H1 (cell line): ENCODE results near the gene DYNC1H1. TPM values are rescaled to one million over a fixed set of nuclear protein-coding genes. Genes with fewer than 3 reads are reported as not detected.

Source experiments
- CTCF ChIA-PET: fragments of 300-600 bp; sonication (Branson Sonifier 250); formaldehyde crosslinking; loops from one replicate; lab custom pipeline; 2021; ENCODE audit not compliant: partially characterized antibody; lab: Charles Lee
- POLR2A ChIA-PET: fragments of 300-600 bp; sonication (Branson Sonifier 250); formaldehyde crosslinking; loops from one replicate; lab custom pipeline; 2021; ENCODE audit warnings: inconsistent platforms; ENCODE audit not compliant: partially characterized antibody; lab: Charles Lee
- DNase-seq, 2 experiments: peaks; one replicate each; pipeline versions ENCODE4 v3.0.0 to v3.0.0-alpha.2; 2010 to 2022; ENCODE audit warnings: low spot score in 2 of 2, low read depth in 1 of 2, mixed read lengths in 1 of 2
- FAIRE-seq: peaks from 2 replicates; lab custom pipeline; 2011; peaks lifted over from hg19 to GRCh38; lab: Jason Lieb, UNC
- H2AFZ ChIP-seq: 2 replicates; pipeline ENCODE4 v1.8.1; 2012; ENCODE audit warnings: low read length, inconsistent platforms
- H2AK5ac ChIP-seq: 2 replicates; pipeline ENCODE4 v1.6.1; 2013; ENCODE audit warnings: low read depth, low read length
- H2BK120ac ChIP-seq: replicated peaks from 2 replicates; pipeline ENCODE3; 2013; ENCODE audit warnings: low read depth, low read length, inconsistent platforms
- H2BK12ac ChIP-seq: 2 replicates; pipeline ENCODE4 v1.6.1; 2013; ENCODE audit warnings: low read depth, low read length
- H2BK15ac ChIP-seq: 2 replicates; pipeline ENCODE4 v1.6.1; 2013; ENCODE audit warnings: low read length
- H2BK20ac ChIP-seq: 2 replicates; pipeline ENCODE4 v1.6.1; 2013; ENCODE audit warnings: low read length
- H2BK5ac ChIP-seq: 2 replicates; pipeline ENCODE4 v1.6.1; 2013; ENCODE audit warnings: low read depth, low read length
- H3K14ac ChIP-seq: 2 replicates; pipeline ENCODE4 v1.6.1; 2013; ENCODE audit warnings: inconsistent platforms; ENCODE audit not compliant: insufficient read length
- H3K18ac ChIP-seq: 2 replicates; pipeline ENCODE4 v1.6.1; 2013; ENCODE audit warnings: low read length; ENCODE audit errors: extremely low read depth
- H3K23ac ChIP-seq: 2 replicates; pipeline ENCODE4 v1.6.1; 2013; ENCODE audit warnings: inconsistent platforms; ENCODE audit not compliant: insufficient read length
- H3K23me2 ChIP-seq: 2 replicates; pipeline ENCODE4 v1.6.1; 2013; ENCODE audit warnings: low read depth, low read length
- H3K27ac ChIP-seq: 2 replicates; pipeline ENCODE4 v1.6.1; 2011; ENCODE audit warnings: low read depth, low read length, inconsistent platforms
- H3K27me3 ChIP-seq, 4 experiments: replicated peaks in 1 of 4; 1 replicate in 1 of 4; 2 replicates in 3 of 4; pipeline versions ENCODE4 v1.6.1 to v1.8.1; 2011 to 2013; ENCODE audit warnings: low read length in 3 of 4, mild to moderate bottlenecking in 3 of 4, inconsistent platforms in 2 of 4, mixed read lengths in 2 of 4, moderate library complexity in 1 of 4; ENCODE audit not compliant: control insufficient read depth in 3 of 4, insufficient read depth in 3 of 4; ENCODE audit errors: extremely low read depth in 1 of 4
- H3K36me3 ChIP-seq, 4 experiments: 2 replicates each; pipeline versions ENCODE4 v1.6.1 to v1.8.1; 2011 to 2013; ENCODE audit warnings: mild to moderate bottlenecking in 4 of 4, low read length in 3 of 4, moderate library complexity in 2 of 4, control low read depth in 1 of 4, inconsistent platforms in 1 of 4; ENCODE audit not compliant: insufficient read depth in 4 of 4, control insufficient read depth in 2 of 4
- H3K4ac ChIP-seq: replicated peaks from 2 replicates; pipeline ENCODE3; 2013; ENCODE audit warnings: low read length, low read depth, mixed read lengths, inconsistent platforms; ENCODE audit not compliant: insufficient read length
- H3K4me1 ChIP-seq, 4 experiments: replicated peaks in 1 of 4; 1 replicate in 1 of 4; 2 replicates in 3 of 4; pipeline versions ENCODE4 v1.6.1 to v1.8.1; 2011 to 2013; ENCODE audit warnings: low read length in 3 of 4, inconsistent platforms in 2 of 4, mixed read lengths in 1 of 4; ENCODE audit not compliant: insufficient read depth in 4 of 4, control insufficient read depth in 3 of 4
- H3K4me2 ChIP-seq, 2 experiments: 2 replicates each; pipeline versions ENCODE4 v1.6.1 to v1.8.1; 2011 to 2013; ENCODE audit warnings: low read depth in 2 of 2, low read length in 2 of 2, control low read depth in 1 of 2, inconsistent platforms in 1 of 2, mild to moderate bottlenecking in 1 of 2; ENCODE audit not compliant: insufficient read depth in 1 of 2
- H3K4me3 ChIP-seq, 4 experiments: fragments of 200-600, 300-600 bp in 1 of 4; sonication (generic), shearing (Covaris generic), sonication (Bioruptor Twin) in 1 of 4; 2 replicates each; pipeline versions ENCODE4 v1.5.1 to v1.8.1; 2011 to 2016; ENCODE audit warnings: low read length in 4 of 4, low read depth in 3 of 4, control low read depth in 2 of 4, inconsistent platforms in 2 of 4, mild to moderate bottlenecking in 2 of 4, mixed read lengths in 1 of 4, moderate library complexity in 1 of 4; ENCODE audit not compliant: insufficient read depth in 2 of 4; ENCODE audit errors: extremely low read depth in 1 of 4
- H3K56ac ChIP-seq: replicated peaks from 2 replicates; pipeline ENCODE3; 2013; ENCODE audit warnings: low read depth, mild to moderate bottlenecking, mixed read lengths, low read length, inconsistent platforms; ENCODE audit not compliant: insufficient read length
- H3K79me1 ChIP-seq: 2 replicates; pipeline ENCODE4 v1.6.1; 2013; ENCODE audit warnings: low read depth, low read length, control low read depth
- H3K79me2 ChIP-seq, 2 experiments: 2 replicates each; pipeline versions ENCODE4 v1.6.1 to v1.8.1; 2012 to 2013; ENCODE audit warnings: low read length in 2 of 2, mild to moderate bottlenecking in 2 of 2, inconsistent platforms in 1 of 2; ENCODE audit not compliant: insufficient read depth in 2 of 2, control insufficient read depth in 1 of 2
- H3K9ac ChIP-seq, 4 experiments: replicated peaks in 1 of 4; 1 replicate in 1 of 4; 2 replicates in 3 of 4; pipeline versions ENCODE4 v1.6.1 to v1.8.1; 2011 to 2013; ENCODE audit warnings: low read depth in 3 of 4, low read length in 3 of 4, control low read depth in 2 of 4, mild to moderate bottlenecking in 2 of 4, moderate library complexity in 2 of 4, inconsistent platforms in 1 of 4; ENCODE audit errors: extremely low read depth in 1 of 4
- H3K9me3 ChIP-seq, 2 experiments: 2 replicates each; pipeline versions ENCODE4 v1.6.1 to v1.8.1; 2012 to 2013; ENCODE audit warnings: mild to moderate bottlenecking in 2 of 2, moderate library complexity in 2 of 2, control low read depth in 1 of 2, inconsistent platforms in 1 of 2, low read depth in 1 of 2, low read length in 1 of 2, mixed read lengths in 1 of 2; ENCODE audit not compliant: insufficient read depth in 2 of 2
- H4K20me1 ChIP-seq, 2 experiments: replicated peaks in 1 of 2; 2 replicates each; pipeline versions ENCODE3 to v1.8.1; 2011 to 2013; ENCODE audit warnings: inconsistent platforms in 2 of 2, low read length in 2 of 2, mild to moderate bottlenecking in 1 of 2; ENCODE audit not compliant: insufficient read depth in 2 of 2, control insufficient read depth in 1 of 2
- H4K5ac ChIP-seq: 2 replicates; pipeline ENCODE4 v1.6.1; 2013; ENCODE audit warnings: low read length, low read depth, mixed read lengths, inconsistent platforms; ENCODE audit not compliant: insufficient read length
- H4K8ac ChIP-seq: 2 replicates; pipeline ENCODE4 v1.8.0; 2013; ENCODE audit warnings: mild to moderate bottlenecking, moderate library complexity, low read length, inconsistent platforms; ENCODE audit not compliant: insufficient read depth; ENCODE audit errors: extremely low read depth
- H4K91ac ChIP-seq: replicated peaks from 2 replicates; pipeline ENCODE3; 2013; ENCODE audit warnings: low read length, mixed read lengths, inconsistent platforms; ENCODE audit not compliant: insufficient read length
- CHD2 ChIP-seq: IDR thresholded peaks from 2 replicates; pipeline ENCODE4 v1.6.1; 2012; ENCODE audit warnings: low read length, improper control_type of control experiment
- KDM1A ChIP-seq: fragments of 200-600, 300-600 bp; sonication (generic); IDR thresholded peaks from 2 replicates; pipeline ENCODE4 v1.7.1; 2016; ENCODE audit warnings: mild to moderate bottlenecking, low read length, borderline replicate concordance
- KDM5A ChIP-seq: fragments of 200-600 bp; IDR thresholded peaks from 2 replicates; pipeline ENCODE4 v1.7.1; 2012; ENCODE audit warnings: mild to moderate bottlenecking, low read length, inconsistent platforms, mixed read lengths
- MAFK ChIP-seq: IDR thresholded peaks from 2 replicates; pipeline ENCODE4 v1.6.1; 2012; ENCODE audit warnings: low read depth, mild to moderate bottlenecking, improper control_type of control experiment, low read length
- PHF8 ChIP-seq: fragments of 200-600 bp; sonication (generic); conservative IDR thresholded peaks from 2 replicates; pipeline ENCODE4 v1.7.1; 2012; ENCODE audit warnings: low read depth, mild to moderate bottlenecking, inconsistent platforms, low read length, moderate library complexity
- RFX5 ChIP-seq: IDR thresholded peaks from 2 replicates; pipeline ENCODE4 v1.6.1; 2011; ENCODE audit warnings: low read depth, low read length, improper control_type of control experiment, borderline replicate concordance
- SIX5 ChIP-seq: IDR thresholded peaks from 2 replicates; pipeline ENCODE4 v1.6.1; 2011; ENCODE audit warnings: mild to moderate bottlenecking, low read depth, low read length
- TAF7 ChIP-seq: optimal IDR thresholded peaks from 2 replicates; pipeline ENCODE3; 2011; ENCODE audit warnings: low read depth, mild to moderate bottlenecking, inconsistent platforms, low read length, moderate library complexity, borderline replicate concordance
- WGBS, 2 experiments: shearing (Covaris generic) in 1 of 2; methylation state at CpG; one replicate each; pipeline versions ENCODE4 v1.1.6 to v1.1.7; 2013 to 2015; ENCODE audit warnings: low lambda C conversion rate in 2 of 2, mixed read lengths in 2 of 2, inconsistent platforms in 1 of 2, low coverage in 1 of 2, missing lambda C conversion rate in 1 of 2; ENCODE audit not compliant: insufficient replicate concordance in 2 of 2, insufficient coverage in 1 of 2, insufficient read length in 1 of 2; ENCODE audit errors: extremely low coverage in 1 of 2, missing lambda C conversion rate in 1 of 2; 5-methylcytosine and 5-hydroxymethylcytosine counted together
- polyA plus RNA-seq, 7 experiments: library from polyadenylated mRNA; depleted of rRNA in 3 of 7; stranded (reverse) in 5 of 7; unstranded in 2 of 7; fragments of >200 nt in 5 of 7; fragments of 200-250 nt in 2 of 7; gene quantifications; 1 replicate in 5 of 7; 2 replicates in 1 of 7; 4 replicates in 1 of 7; pipeline versions ENCODE4 v1.2.1 to v1.2.3, GENCODE V29; 2011 to 2013; ENCODE audit warnings: missing spikeins in 2 of 7, mixed read lengths in 2 of 7
- total RNA-seq: library from RNA; stranded (reverse); fragmentation: NEBNext Ultra II Directional; extraction: Animal tissue kit (Norgen Biotek cat#: 25700); gene quantifications from 2 replicates; pipeline ENCODE4 v1.2.1, GENCODE V29; 2021
- TF ChIP-seq, protein P1 (sequence below): IDR thresholded peaks from 2 replicates; pipeline ENCODE4 v1.6.1; 2011; ENCODE audit warnings: low read length, improper control_type of control experiment
- TF ChIP-seq, protein P2 (sequence below): IDR thresholded peaks from 2 replicates; pipeline ENCODE4 v1.6.1; 2012; ENCODE audit warnings: inconsistent platforms

DYNC1H1 gene
- total and polyA plus RNA-seq, 2 of the 8 experiments (the other 6 are each of a cell fraction or from before 2014, with no cell fraction given) = 238 to 387 TPM

DNA sequence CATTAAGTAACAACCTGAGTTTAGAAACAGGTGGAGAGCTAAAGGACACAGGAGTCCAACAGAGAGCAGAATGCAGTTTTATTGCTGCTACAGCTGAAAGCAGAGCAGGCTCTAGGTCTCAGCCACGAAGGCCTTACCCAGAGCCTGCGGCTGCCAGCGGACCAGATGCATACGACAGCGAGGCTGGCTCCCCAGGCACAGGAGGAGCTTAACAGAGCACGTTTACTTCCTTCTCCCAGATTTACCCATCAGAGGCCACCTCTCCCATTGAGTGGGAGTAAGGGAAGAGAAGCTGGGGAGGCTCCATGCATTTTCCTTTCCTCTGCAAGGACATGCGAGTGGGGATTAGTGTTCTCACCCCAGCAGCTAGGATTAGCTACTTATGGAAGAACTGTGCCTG is 22.6 kb downstream of the DYNC1H1 start:
- Histone ChIP-seq H2BK15ac (no peak overlapping the region), H3K4ac (no peak overlapping the region), H3K79me2 (no peaks in the 10 kb centered on the region), H2AK5ac (no peak overlapping the region), H3K27me3 (no peaks in the 10 kb centered on the region), H2BK120ac (no peak overlapping the region), H3K23me2 (no peaks in the 10 kb centered on the region), H2BK20ac (no peak overlapping the region), H3K4me1 (no peaks in the 10 kb centered on the region), H3K27ac (no peak overlapping the region), H3K79me1 (no peaks in the 10 kb centered on the region; the same call in 1 of the 2 replicates), H4K8ac (no peak overlapping the region), H4K20me1 (peaks cover 7 to 14% of the 10 kb centered on the region in 2 experiments), H4K5ac (no peak overlapping the region), H3K9me3 (no peaks in the 10 kb centered on the region), H3K18ac (no peak overlapping the region), H3K14ac (no peak overlapping the region), H4K91ac (no peak overlapping the region), H3K23ac (no peak overlapping the region), H3K9ac (no peak overlapping the region; a peak in 1 of 7 replicates), H2BK12ac (no peak overlapping the region), H3K4me2 (no peak overlapping the region), H2AFZ (no peak overlapping the region), H3K4me3 (no peak overlapping the region), H2BK5ac (no peak overlapping the region), H3K36me3 (peaks cover 39 to 82% (median 74%) of the 10 kb centered on the region in 4 experiments), H3K56ac (no peak overlapping the region)
- ChIA-PET POLR2A (interaction anchor here (0.8 to 1.1 kb wide), 2 partner anchors 12 to 28 kb away, joined by 3 read pairs; no protein-coding TSS in a partner anchor), CTCF (interaction anchor here (0.6 to 1.4 kb wide), 6 partner anchors 22 to 209 kb away, joined by 3 to 6 read pairs (median 4); no protein-coding TSS in a partner anchor)
- 93% methylated on average over 7 of the region's 7 CpGs; no CpG with 5 or more reads in 1 of the 2 experiments for WGBS, 2 experiments
- DNase-seq = no peak
- no peak for FAIRE-seq
- TF ChIP-seq KDM1A (no peak), KDM5A (no peak), CHD2 (no peak), SIX5 (no peak), RFX5 (no peak), MAFK (no peak), PHF8 (no peak), TAF7 (no peak)
- TF ChIP-seq, protein P1, sequence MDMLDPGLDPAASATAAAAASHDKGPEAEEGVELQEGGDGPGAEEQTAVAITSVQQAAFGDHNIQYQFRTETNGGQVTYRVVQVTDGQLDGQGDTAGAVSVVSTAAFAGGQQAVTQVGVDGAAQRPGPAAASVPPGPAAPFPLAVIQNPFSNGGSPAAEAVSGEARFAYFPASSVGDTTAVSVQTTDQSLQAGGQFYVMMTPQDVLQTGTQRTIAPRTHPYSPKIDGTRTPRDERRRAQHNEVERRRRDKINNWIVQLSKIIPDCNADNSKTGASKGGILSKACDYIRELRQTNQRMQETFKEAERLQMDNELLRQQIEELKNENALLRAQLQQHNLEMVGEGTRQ = no peak
- TF ChIP-seq, protein P2, sequence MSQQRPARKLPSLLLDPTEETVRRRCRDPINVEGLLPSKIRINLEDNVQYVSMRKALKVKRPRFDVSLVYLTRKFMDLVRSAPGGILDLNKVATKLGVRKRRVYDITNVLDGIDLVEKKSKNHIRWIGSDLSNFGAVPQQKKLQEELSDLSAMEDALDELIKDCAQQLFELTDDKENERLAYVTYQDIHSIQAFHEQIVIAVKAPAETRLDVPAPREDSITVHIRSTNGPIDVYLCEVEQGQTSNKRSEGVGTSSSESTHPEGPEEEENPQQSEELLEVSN = no peak
